ENCODE results near the gene SLCO2A1. TPM values are rescaled to one million over a fixed set of nuclear protein-coding genes. Genes with fewer than 3 reads are reported as not detected.

SLCO2A1 gene
- total RNA-seq, 4 donors from 2014 or later = 0.07 to 2.4 (median 1.3) TPM

DNA sequence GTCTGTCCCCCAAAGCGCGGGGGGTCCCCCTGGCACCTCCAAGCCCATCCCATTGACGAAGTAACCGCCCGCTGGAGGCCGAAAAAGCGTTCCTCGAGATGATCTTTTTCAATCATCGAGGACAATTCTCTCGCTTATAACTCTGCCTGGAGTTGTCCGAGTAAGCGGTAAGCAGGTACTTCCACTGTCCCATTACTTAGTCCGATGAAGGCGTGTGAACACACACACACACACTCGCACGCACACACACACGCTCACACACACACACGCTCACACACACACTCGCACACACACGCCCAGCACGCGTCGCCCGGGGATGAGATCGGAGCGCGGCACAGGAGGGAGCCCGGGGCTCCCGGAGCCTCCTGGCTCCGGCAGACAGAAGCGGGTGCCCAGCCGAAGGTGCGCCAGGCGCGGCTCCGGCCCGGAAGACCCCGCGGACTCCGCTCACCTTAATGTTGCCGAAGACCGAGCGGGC lies 430 bp downstream of the SLCO2A1 start:
- DNase-seq = no peak
- peaks cover 7 to 25% (median 21%) of the 10 kb centered on the region in 3 donors for H3K27me3 ChIP-seq
- in situ Hi-C loops (cut with MboI; ENCODE audit: low sequenced_read_pairs in 4 of 4) = no loop called here
- H3K4me3 ChIP-seq = peak overlapping the region; percentile 46 to 70 (median 62)
- ATAC-seq = peak; percentile 23 to 36
- no peaks in the 10 kb centered on the region for H3K36me3 ChIP-seq
- intact Hi-C loops (cut with DNase I; ENCODE audit: low total_unique reads) = no loop called here
- H3K27ac ChIP-seq = no peak overlapping the region
- H3K9me3 ChIP-seq = no peaks in the 10 kb centered on the region
- TF ChIP-seq, protein P1, sequence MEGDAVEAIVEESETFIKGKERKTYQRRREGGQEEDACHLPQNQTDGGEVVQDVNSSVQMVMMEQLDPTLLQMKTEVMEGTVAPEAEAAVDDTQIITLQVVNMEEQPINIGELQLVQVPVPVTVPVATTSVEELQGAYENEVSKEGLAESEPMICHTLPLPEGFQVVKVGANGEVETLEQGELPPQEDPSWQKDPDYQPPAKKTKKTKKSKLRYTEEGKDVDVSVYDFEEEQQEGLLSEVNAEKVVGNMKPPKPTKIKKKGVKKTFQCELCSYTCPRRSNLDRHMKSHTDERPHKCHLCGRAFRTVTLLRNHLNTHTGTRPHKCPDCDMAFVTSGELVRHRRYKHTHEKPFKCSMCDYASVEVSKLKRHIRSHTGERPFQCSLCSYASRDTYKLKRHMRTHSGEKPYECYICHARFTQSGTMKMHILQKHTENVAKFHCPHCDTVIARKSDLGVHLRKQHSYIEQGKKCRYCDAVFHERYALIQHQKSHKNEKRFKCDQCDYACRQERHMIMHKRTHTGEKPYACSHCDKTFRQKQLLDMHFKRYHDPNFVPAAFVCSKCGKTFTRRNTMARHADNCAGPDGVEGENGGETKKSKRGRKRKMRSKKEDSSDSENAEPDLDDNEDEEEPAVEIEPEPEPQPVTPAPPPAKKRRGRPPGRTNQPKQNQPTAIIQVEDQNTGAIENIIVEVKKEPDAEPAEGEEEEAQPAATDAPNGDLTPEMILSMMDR (IDR thresholded peaks at IDR 0.05 in 4 of 5, conservative IDR thresholded peaks at IDR 0.05 in 1 of 5) = no peak
- no peak for TF ChIP-seq POLR2A (IDR thresholded peaks at IDR 0.05)
- peaks cover 0 to 7% of the 10 kb centered on the region in 2 donors for H3K4me1 ChIP-seq

DNA sequence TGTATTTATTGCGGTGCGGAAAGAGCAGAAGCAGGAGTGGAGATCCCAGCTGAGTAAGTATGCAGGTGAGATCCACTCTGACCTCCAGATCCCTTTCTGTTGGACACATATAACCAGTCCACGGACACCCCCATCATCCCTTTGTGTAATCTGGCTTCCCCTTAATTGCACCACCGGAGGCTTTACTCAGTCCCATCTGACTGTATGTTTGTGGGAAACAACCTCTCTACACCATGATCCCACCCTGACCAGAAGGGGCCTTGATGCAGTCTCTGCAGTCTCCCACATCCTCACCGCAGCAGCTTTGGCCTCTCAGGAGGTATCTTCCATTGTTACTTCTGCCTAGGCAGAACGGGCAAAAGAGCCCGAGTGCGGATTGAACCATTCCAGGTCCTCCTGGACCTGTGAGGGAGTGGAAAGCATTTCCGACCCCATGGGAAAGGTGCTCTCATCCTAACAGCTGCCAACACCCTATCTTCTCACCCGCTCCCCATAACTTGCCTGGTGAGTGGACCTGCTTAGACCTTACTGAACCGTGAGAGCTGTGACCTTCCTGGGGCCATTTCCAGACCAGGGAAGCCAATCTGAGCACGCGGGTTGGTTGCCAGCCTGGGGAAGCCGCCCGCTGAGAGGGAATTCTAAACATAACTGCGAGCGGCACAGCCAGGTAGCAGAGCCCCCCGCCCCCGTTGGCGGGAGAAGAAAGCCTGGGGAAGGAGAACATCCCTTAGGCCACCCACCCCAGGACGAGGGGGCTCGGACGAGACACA lies 1.1 kb downstream of the SLCO2A1 start:
- Histone ChIP-seq H3K4me3 (peak overlapping the region; percentile 46 to 70 (median 62)), H3K27ac (no peak overlapping the region), H3K36me3 (no peaks in the 10 kb centered on the region), H3K4me1 (peaks cover 0 to 7% of the 10 kb centered on the region in 2 donors), H3K27me3 (peaks cover 7 to 25% (median 21%) of the 10 kb centered on the region in 3 donors), H3K9me3 (no peaks in the 10 kb centered on the region)
- ATAC-seq = no peak
- in situ Hi-C loops (cut with MboI; ENCODE audit: low sequenced_read_pairs in 4 of 4) (no loop called here), intact Hi-C loops (cut with DNase I; ENCODE audit: low total_unique reads) (no loop called here)
- DNase-seq = no peak
- TF ChIP-seq POLR2A (IDR thresholded peaks at IDR 0.05) = no peak
- TF ChIP-seq, protein P1 (IDR thresholded peaks at IDR 0.05 in 4 of 5, conservative IDR thresholded peaks at IDR 0.05 in 1 of 5) = no peak

DNA sequence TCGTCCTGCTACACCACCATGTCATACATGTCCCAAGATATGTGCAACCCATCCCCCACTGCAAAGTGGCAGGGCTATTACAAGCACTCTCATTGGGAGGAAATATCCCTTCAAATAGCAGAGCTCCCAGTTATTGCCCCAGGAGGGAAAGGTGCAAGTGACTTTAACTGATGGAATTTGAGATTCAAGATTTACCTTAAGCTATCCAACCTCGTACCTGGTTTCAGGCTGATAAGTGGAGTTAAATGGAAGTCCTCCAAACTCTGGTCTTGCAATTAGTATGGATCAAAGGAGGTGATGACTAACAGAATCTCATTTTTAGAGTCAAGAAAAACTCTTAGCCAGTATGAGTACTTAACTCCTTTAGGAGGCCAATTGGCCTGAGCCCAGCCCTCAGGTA lies 2.1 kb downstream of the SLCO2A1 start:
- H3K9me3 ChIP-seq = no peaks in the 10 kb centered on the region
- peaks cover 7 to 25% (median 21%) of the 10 kb centered on the region in 3 donors for H3K27me3 ChIP-seq
- peaks cover 0 to 7% of the 10 kb centered on the region in 2 donors for H3K4me1 ChIP-seq
- intact Hi-C loops (cut with DNase I; ENCODE audit: low total_unique reads) = no loop called here
- H3K36me3 ChIP-seq = no peaks in the 10 kb centered on the region
- DNase-seq (no peak), ATAC-seq (no peak)
- TF ChIP-seq, protein P1 (IDR thresholded peaks at IDR 0.05 in 4 of 5, conservative IDR thresholded peaks at IDR 0.05 in 1 of 5) = no peak
- TF ChIP-seq POLR2A (IDR thresholded peaks at IDR 0.05) = no peak
- no peak overlapping the region for H3K27ac ChIP-seq
- H3K4me3 ChIP-seq = no peak overlapping the region
- in situ Hi-C loops (cut with MboI; ENCODE audit: low sequenced_read_pairs in 4 of 4) = no loop called here

DNA sequence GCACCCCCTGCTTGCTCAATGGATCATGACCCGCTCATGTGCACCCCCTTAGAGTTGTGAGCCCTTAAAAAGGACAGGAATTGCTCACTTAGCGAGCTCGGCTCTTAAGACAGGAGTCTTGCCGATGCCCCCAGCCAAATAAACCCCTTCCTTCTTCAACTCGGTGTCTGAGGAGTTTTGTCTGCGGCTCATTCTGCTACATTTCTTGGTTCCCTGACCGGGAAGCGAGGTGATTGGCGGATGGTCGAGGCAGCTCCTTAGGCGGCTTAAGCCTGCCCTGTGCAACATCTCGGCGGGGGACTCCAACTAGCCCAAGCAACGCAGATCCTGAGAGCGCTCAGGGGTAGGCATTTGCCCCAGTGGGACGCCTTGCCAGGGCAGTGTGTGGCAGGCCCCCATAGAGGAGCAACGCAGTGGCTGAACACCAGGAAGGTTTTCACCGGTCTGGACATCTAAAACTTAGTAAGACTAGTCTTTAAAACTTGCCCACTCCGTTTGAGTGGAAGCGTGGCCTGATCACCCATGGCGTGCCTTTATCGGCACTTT lies 9.5 kb downstream of the SLCO2A1 start:
- DNase-seq = no peak
- H3K36me3 ChIP-seq = no peaks in the 10 kb centered on the region

More for the DNA sequence above, 9.5 kb downstream of the SLCO2A1 start:
- Histone ChIP-seq H3K4me3 (no peak overlapping the region), H3K4me1 (no peaks in the 10 kb centered on the region), H3K27ac (no peak overlapping the region), H3K27me3 (no peaks in the 10 kb centered on the region), H3K9me3 (no peaks in the 10 kb centered on the region)
- TF ChIP-seq, protein P1 (IDR thresholded peaks at IDR 0.05 in 4 of 5, conservative IDR thresholded peaks at IDR 0.05 in 1 of 5) = no peak
- no peak for TF ChIP-seq POLR2A (IDR thresholded peaks at IDR 0.05)
- in situ Hi-C loops (cut with MboI; ENCODE audit: low sequenced_read_pairs in 4 of 4) (no loop called here), intact Hi-C loops (cut with DNase I; ENCODE audit: low total_unique reads) (no loop called here)
- ATAC-seq = no peak
